GM12892 (cell line): Measurements from ENCODE around the gene CTPS1.

Source experiments
- POLR2A ChIP-seq: IDR thresholded peaks from 2 replicates; pipeline ENCODE4 v1.6.1; 2011; ENCODE audit warnings: low read depth, low read length, control low read depth
- POLR2AphosphoS5 ChIP-seq: IDR thresholded peaks from 2 replicates; pipeline ENCODE4 v1.6.1; 2011; ENCODE audit warnings: low read depth, low read length, control low read depth
- TAF1 ChIP-seq: IDR thresholded peaks from 2 replicates; pipeline ENCODE4 v1.6.1; 2011; ENCODE audit warnings: low read depth, mild to moderate bottlenecking, control low read depth, low read length, borderline replicate concordance

DNA sequence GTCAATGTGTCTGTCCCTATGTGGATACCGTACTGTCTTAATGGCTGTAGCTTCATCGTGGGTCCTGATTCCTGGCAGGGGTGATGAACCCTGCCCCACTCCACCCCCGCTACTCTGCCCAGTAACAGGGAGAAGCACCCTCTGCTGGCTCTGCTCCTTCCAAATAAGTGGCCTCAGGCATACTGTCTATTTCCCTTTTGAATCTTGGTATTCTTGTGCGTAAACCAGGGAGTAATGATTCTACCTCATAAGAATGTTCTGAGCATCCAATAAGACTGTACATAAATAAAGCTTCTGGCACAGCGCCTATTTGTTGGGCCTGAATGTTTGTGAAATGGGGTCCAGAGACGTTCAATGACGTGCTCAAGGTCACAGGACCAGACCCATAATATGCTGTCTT lies 35.2 kb upstream of the CTPS1 start:
- TF ChIP-seq POLR2A = no peak
- TF ChIP-seq TAF1 = no peak
- no peak for TF ChIP-seq POLR2AphosphoS5
